Forelimb muscle (tissue), 1 donor: ENCODE results near the gene RHNO1. TPM values are rescaled to one million over a fixed set of nuclear protein-coding genes. Genes with fewer than 3 reads are reported as not detected.

Source experiments
- DNase-seq: peaks from one replicate; pipeline ENCODE4 v3.0.0-alpha.2; 2013; ENCODE audit warnings: low read depth
- polyA plus RNA-seq: library from polyadenylated mRNA; unstranded; fragments of 120-200 nt; gene quantifications from one replicate; pipeline ENCODE4 v1.2.1, GENCODE V29; 2013; ENCODE audit not compliant: insufficient read length

RHNO1 gene, protein sequence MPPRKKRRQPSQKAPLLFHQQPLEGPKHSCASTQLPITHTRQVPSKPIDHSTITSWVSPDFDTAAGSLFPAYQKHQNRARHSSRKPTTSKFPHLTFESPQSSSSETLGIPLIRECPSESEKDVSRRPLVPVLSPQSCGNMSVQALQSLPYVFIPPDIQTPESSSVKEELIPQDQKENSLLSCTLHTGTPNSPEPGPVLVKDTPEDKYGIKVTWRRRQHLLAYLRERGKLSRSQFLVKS
- 21.3 TPM for polyA plus RNA-seq

DNA sequence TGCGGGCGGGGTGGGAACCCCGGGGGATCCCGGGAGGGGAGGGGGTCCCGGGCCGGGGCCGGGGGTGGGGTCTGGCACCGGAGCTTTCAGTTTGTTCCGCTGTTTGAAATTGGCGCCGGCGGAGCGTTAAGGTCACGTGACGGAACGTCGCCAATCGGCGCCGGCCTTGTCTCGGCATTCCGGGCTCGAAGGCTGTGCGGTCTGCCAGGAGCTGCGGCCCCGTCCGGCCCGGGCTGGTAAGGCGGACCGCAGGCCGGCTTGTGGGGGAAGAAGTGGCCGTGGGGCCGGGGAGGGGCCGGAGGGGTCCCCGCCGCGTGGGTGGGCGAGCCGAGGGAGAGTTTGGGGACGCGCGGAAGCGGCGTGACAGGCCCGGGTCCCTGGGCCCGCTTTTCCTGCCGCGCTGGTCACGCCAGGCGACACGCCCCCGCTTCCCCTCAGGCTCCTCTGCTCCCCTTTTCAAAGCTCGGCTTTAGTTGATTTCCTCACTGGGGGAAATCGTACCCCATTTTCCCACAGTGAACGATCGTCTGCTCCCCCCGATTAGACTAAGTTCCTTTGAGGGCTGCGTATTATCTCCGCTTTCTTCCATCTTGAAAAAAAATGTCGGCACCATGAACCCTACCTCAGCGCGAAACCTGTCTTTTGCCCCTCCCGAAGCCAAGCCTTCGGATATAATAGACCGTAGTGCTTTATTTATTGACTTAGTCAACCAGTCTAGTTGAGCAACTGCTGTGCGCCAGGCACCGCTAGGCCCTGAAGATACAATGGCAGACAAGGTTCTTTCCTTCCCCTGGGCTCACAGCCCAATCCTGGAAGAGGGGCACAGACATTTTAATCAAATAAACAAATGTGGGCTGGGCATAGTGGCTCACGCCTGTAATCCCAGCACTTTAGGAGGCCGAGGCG lies at the start of gene RHNO1, which contains the start of gene FOXM1:
Gene RHNO1, plus strand, starts transcription at position 177 of the 906 bp plus-strand sequence. CDS start 8,144 bp downstream, outside the sequence.
Gene FOXM1, minus strand, starts transcription at position 128 of the 906 bp plus-strand sequence. CDS start 2,696 bp downstream, outside the sequence.
- peak; percentile 84 for DNase-seq

DNA sequence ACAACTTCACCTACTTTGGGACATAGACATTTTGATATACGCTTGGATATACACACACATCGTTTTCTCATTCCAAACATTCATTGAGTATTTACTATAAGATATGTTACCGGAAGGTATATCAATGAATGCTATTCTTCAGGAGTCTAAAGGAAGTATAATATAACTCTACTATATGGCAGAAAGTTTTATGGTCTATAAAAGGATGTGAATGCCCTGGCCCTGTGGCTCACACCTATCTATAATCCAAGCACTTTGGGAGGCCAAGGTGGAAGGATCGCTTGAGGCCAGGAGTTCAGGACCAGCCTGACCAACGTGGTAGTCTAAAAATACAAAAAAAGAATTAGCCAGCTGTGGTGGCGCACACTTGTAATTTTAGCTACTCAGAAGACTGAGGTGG lies 47.7 kb upstream of the RHNO1 start:
- DNase-seq, result no peak

- DNase-seq, result no peak
Measured at GRCh38 chr12:2832550-2833127, 44.4 kb upstream of the RHNO1 start.

DNA sequence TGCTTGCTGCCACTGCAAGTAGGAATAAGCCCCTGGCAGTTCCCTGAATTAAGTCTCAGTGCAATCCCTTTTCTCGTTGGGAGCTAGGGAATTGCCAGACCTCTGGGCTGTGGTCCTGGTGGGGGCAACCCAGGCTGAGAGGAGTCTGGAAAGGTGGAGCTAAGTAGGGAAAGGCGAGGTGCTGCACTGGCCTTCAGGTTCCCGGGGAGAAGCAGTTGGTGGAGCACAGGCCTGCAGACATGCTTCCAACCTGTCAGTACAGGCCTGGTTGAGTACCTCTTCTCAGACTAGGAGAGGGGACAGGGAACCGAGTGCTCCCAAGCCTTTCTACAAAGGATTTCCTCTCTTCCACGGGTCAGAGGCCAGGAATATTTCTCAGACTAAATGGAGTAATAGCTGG lies 43.7 kb upstream of the RHNO1 start:
- DNase-seq, result no peak

DNA sequence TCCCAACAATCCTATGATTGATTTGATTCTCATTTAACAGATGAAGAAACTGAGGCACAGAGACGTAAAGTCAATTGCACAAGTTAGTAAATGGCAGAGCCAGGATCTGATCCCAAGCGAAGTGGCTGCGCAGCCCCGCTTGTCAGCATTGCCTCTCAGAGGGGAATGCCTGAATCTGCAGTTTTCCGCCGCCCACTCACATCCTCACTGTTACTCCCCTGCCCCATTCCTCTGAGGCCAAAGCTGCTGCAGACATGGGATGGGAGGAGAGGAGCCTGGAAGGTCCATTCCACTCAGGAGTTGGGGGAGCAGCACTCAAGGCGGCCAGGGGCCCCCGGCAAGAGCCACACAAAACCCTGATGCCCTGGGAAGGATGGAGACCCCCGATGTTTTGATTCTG lies 43.2 kb upstream of the RHNO1 start:
- no peak for DNase-seq

DNA sequence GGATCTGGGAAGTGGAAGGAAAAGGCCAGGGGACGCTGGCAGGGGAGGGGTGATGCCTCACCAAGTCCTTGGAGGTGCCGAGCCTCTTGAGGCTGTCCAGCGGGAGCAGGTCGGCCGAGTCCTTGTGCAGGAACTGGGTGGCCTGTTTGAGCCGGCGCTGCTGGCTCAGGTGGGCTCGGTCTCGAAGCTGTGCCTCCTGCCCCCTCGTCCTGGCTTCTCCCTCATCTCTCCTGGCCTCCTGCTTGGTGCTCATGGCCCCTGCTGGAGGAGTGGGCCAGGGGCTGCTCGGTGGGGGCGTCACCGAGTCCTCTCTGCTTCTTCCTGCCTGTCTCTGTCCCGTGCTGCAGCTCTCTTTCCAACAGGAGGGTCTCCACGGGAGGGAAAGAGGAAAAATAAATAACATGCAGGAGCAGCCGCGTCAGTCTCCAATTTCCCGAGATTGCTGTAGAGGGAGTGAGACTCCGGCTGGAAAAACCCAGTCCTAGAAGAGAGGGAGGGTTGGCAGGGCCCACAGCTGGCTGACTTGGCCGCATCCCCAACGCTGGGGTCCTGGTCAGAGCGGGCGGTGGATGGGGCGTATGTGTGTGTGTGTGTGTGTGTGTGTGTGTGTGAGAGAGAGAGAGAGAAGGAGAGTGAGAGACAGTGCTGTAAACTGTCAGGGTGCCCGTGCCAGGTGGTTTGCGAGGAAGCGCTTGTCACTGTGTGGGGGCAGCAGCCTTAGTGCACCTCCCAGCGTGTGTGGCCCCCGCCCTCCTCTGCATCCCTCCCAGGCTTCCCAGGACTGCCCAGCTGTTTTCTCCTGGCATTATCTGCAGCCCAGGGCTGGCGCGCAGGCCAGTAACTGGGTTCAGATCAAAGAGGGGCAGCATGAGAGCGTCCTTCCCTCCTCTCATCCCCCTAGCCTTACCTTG lies 42.2 kb upstream of the RHNO1 start, which contains the start of gene NRIP2:
Gene NRIP2, minus strand, starts transcription at position 455 of the 911 bp plus-strand sequence. Its CDS starts 52 bp downstream, at position 403.
- DNase-seq, result no peak

DNA sequence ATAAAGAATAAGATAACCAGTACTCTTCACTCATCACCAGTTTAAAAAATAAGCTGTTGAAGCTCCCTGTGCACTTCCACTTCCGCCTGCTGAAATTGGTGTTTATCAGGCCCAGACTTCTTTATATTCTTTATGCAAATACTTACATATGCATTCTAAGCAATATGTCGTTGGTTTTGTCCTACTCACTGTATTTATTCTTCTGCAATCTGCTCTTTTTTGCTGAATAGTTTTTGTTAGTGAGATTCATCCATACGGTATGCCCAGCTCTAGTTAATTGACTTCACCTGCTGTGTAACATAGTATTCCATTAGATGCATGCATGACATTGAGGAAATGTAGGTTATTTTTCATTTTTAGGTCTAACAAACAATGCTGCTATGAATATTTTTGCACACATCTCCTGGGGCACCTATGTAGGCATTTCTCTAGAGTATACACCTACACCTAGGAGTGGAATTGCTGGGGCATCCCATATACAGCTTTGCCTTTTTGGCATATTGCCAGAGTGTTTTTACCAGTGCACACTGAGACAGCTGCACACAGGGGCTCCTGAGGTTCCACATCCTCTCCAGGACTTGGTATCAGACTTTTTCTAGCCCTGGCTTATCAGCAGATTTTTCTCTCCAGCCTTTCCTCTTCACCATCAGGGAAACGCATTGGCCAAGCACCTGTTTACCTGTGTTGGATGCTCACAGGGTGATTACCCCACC lies 41.2 kb upstream of the RHNO1 start:
- DNase-seq, result no peak

DNA sequence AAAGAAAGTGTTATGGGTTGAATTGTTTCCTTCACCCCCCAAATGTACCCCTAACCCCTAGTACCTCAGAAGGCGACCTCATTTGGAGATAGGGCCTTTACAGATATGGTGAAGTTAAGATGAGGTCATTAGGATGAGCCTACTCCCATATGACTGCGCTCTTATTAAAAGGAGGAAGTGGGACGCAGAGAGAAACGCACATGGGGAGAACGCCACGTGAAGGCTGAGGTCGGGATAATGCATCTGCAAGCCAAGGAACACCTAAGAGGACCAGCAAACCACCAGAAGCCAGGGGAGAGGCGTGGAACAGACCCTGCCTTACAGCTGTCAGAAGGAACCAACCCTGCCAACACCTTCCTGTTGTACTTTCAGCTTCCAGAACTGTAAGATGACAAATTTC lies 40.4 kb upstream of the RHNO1 start:
- DNase-seq, result no peak

GRCh38 chr12:2841056-2841650 lies 35.9 kb upstream of the RHNO1 start:
- DNase-seq, result no peak

GRCh38 chr12:2842948-2843347 lies 34.1 kb upstream of the RHNO1 start:
- DNase-seq, result no peak

DNA sequence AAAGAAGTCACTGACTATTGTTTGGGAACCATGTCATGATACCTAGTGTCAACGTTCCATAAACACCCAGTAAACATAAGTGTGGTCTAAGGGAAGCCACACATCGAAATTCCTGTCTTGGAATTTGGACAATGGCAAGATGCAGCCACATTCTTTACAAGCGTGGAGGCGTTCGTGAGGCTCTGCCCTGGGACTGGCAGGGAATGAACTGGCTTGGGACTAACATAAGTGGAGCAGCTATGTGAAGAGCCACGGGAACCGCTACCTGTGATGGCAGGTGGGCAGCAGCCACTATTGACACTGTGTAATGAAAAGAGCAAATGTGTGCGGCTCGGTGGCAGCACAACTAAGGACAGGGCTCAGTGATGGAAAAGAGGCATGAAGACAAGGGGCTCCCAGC lies 32.2 kb upstream of the RHNO1 start:
- DNase-seq, result no peak

GRCh38 chr12:2845280-2845679 lies 31.7 kb upstream of the RHNO1 start:
- DNase-seq, result no peak

DNA sequence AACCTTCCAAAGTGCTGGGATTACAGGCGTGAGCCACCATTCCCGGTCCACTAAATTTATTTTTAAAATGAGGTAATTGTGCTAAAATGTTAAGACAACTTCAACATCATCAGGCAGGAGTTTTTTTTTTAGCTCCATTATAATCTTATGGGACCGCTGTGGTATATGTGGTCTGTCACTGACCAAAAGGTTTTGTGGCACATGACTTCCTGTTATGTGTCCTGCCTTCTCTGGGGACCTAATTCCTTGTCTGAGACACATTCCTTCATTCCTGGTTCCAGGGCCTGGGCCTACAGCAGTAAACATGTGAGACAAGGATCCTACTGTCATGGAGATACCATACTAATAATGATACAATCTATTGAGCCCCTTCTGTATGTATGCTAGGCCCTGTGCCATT lies 25.1 kb upstream of the RHNO1 start:
- DNase-seq, result no peak

GRCh38 chr12:2853626-2854025 lies 23.4 kb upstream of the RHNO1 start:
- peak; percentile 36 for DNase-seq

DNA sequence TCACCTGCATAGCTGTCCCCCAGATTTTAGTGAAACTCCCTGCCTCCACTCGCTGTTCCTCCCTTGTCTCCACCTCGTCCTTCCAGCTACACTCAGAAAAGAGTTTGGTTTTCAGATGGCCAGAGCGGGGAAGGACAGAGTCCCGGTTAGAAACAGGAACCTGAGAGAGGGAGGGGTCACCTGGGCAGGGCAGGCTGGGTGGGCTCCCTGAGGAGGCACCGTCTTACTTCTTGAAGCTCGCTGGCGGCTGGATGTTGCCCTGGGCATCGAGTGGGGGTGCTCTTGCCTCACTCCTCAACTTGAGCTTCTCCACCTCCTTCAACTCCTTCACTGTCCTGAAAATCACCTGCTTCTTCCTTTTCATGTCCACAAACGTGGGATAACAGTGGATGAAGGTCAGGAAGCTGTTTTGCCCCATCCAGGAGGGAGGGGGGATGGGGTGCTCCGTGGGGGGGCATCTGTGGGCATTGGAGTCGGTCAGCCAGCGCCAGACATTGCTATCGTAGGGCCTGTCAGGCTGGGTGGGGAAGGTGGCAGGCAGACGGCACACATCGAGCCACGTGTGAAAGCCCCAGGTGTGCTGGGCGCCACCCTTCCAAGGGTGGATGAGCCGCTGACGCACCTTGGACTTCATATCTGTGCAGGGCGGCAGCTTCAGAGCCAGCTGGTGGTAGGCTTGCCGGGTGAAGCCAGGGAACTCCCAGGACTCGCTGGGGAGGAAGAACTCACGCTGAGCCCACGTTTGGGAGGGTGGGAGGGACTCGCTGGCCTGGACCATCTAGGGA lies 22.2 kb upstream of the RHNO1 start:
- DNase-seq, result no peak

DNA sequence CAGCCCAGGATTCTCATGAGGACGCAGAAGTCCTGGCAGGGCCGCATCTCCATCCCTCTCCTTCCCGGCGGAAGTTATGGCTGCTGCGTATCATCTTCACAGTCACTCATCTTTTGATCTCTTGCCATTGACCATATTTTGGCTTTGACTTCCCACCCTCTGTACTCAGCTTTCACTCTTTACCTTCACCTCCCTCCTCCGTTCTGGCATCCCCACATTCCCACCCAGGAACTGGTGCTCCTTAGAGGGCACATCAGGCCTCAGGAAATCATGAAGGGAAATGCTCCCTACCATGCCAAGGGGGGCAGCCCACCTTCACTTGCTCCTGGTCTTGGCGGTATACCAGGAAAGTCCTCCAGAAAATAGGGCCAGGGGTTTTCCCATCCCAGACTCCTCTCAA lies 21.5 kb upstream of the RHNO1 start:
- no peak for DNase-seq

GRCh38 chr12:2856051-2856450 lies 21.0 kb upstream of the RHNO1 start:
- DNase-seq, result no peak

GRCh38 chr12:2857021-2857431 lies 20.0 kb upstream of the RHNO1 start, which contains the start of gene TEX52:
TSS of gene TEX52 (minus strand) at chr12:2857039. CDS start at chr12:2857026, 13 bp downstream.
- no peak for DNase-seq

- no peak for DNase-seq
Measured at GRCh38 chr12:2857576-2857975, 19.4 kb upstream of the RHNO1 start.
